SU-DHL-6 (cell line): Measurements from ENCODE around the gene RAP1GDS1.

Experiments used
- H2AFZ ChIP-seq: fragments of 200-600 bp; sonication (generic); 2 replicates; pipeline ENCODE4 v1.6.1; 2014; ENCODE audit warnings: low read depth, mild to moderate bottlenecking, moderate library complexity, mixed read lengths, antibody characterized with exemption, low read length; ENCODE audit not compliant: severe bottlenecking
- H3F3A ChIP-seq: fragments of 200-600 bp; shearing (Covaris generic); 2 replicates; pipeline ENCODE4 v1.6.0; 2016; ENCODE audit warnings: antibody characterized with exemption, mild to moderate bottlenecking; ENCODE audit not compliant: insufficient read depth
- H3K27ac ChIP-seq: fragments of 200-600 bp; sonication (generic); 2 replicates; pipeline ENCODE4 v1.5.1; 2016; ENCODE audit warnings: low read depth, mild to moderate bottlenecking, low read length, moderate library complexity, mixed read lengths
- H3K27me3 ChIP-seq: fragments of 200-600 bp; sonication (generic), shearing (Covaris generic); 2 replicates; pipeline ENCODE4 v1.6.0; 2014; ENCODE audit warnings: mild to moderate bottlenecking, low read length
- H3K36me3 ChIP-seq: fragments of 200-600 bp; sonication (generic); 2 replicates; pipeline ENCODE4 v1.6.1; 2014; ENCODE audit warnings: mild to moderate bottlenecking, low read length, mixed read lengths
- H3K4me2 ChIP-seq: fragments of 300-600, 200-600 bp; shearing (Covaris generic), sonication (generic); 2 replicates; pipeline ENCODE4 v1.6.0; 2014; ENCODE audit warnings: low read length, low read depth, mild to moderate bottlenecking; ENCODE audit not compliant: poor library complexity, severe bottlenecking
- H3K4me3 ChIP-seq: fragments of 200-600 bp; sonication (generic); 2 replicates; pipeline ENCODE4 v1.5.1; 2014; ENCODE audit warnings: antibody characterized with exemption, low read length, mild to moderate bottlenecking, mixed read lengths; ENCODE audit not compliant: insufficient read depth, poor library complexity, severe bottlenecking
- H3K79me2 ChIP-seq: fragments of 200-600 bp; sonication (generic); 2 replicates; pipeline ENCODE4 v1.6.1; 2014; ENCODE audit warnings: mild to moderate bottlenecking, low read length, moderate library complexity; ENCODE audit not compliant: insufficient read depth
- H3K9ac ChIP-seq: fragments of 200-600 bp; sonication (generic); 2 replicates; pipeline ENCODE4 v1.7.0; 2014; ENCODE audit warnings: mild to moderate bottlenecking, low read length
- H3K9me2 ChIP-seq: fragments of 200-600 bp; sonication (generic); replicated peaks from 2 replicates; pipeline ENCODE4 v1.6.1; 2014; ENCODE audit warnings: low read length; ENCODE audit not compliant: insufficient read depth
- H3K9me3 ChIP-seq: fragments of 200-600 bp; sonication (generic); 2 replicates; pipeline ENCODE4 v1.6.1; 2014; ENCODE audit warnings: low read length, mixed read lengths; ENCODE audit not compliant: insufficient read depth
- H4K20me1 ChIP-seq: fragments of 200-600 bp; sonication (generic); 2 replicates; pipeline ENCODE4 v1.6.1; 2014; ENCODE audit warnings: low read depth, mild to moderate bottlenecking, antibody characterized with exemption, low read length, moderate library complexity, mixed read lengths
- EZH2phosphoT487 ChIP-seq: fragments of 200-600 bp; sonication (generic), shearing (Covaris generic); conservative IDR thresholded peaks from 2 replicates; pipeline ENCODE4 v1.6.1; 2018; ENCODE audit warnings: mild to moderate bottlenecking, antibody characterized with exemption, low read length, moderate library complexity, mixed read lengths
- TF ChIP-seq, protein P1 (sequence below): fragments of 200-600 bp; sonication (generic); IDR thresholded peaks from one replicate; pipeline ENCODE4 v1.5.1; 2017; ENCODE audit warnings: antibody characterized with exemption, mild to moderate bottlenecking, low read length, moderate library complexity; ENCODE audit not compliant: insufficient read depth, poor library complexity, severe bottlenecking

The RAP1GDS1 gene

DNA sequence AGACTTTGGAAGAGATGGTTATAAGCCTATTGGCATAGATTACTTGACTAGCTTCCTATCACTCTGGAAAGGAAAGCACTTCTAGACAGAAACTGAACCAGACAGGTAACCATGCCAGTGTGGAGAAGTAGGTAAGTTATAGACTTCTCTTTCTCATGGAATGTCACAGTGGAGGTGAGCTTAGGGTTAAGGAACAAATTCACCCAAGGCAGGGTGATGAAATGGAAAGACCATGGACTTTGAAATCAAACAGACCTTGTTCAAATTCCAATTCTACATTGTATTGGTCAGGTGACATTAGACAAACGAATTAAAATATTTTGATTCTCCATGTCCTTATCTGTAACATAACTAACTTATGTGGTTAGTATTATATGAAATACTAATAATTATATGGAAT lies 7.7 kb upstream of the RAP1GDS1 start:
- Histone ChIP-seq H3K79me2 (no peaks in the 10 kb centered on the region), H3K9me2 (no peaks in the 10 kb centered on the region), H3K9me3 (no peaks in the 10 kb centered on the region), H3K36me3 (no peaks in the 10 kb centered on the region), H3K4me3 (no peak overlapping the region), H3F3A (no peaks in the 10 kb centered on the region), H4K20me1 (no peaks in the 10 kb centered on the region), H3K4me2 (no peak overlapping the region), H3K9ac (no peak overlapping the region), H2AFZ (no peak overlapping the region), H3K27me3 (no peaks in the 10 kb centered on the region), H3K27ac (no peak overlapping the region)
- TF ChIP-seq, protein P1, sequence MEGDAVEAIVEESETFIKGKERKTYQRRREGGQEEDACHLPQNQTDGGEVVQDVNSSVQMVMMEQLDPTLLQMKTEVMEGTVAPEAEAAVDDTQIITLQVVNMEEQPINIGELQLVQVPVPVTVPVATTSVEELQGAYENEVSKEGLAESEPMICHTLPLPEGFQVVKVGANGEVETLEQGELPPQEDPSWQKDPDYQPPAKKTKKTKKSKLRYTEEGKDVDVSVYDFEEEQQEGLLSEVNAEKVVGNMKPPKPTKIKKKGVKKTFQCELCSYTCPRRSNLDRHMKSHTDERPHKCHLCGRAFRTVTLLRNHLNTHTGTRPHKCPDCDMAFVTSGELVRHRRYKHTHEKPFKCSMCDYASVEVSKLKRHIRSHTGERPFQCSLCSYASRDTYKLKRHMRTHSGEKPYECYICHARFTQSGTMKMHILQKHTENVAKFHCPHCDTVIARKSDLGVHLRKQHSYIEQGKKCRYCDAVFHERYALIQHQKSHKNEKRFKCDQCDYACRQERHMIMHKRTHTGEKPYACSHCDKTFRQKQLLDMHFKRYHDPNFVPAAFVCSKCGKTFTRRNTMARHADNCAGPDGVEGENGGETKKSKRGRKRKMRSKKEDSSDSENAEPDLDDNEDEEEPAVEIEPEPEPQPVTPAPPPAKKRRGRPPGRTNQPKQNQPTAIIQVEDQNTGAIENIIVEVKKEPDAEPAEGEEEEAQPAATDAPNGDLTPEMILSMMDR, result no peak
- no peak for TF ChIP-seq EZH2phosphoT487

DNA sequence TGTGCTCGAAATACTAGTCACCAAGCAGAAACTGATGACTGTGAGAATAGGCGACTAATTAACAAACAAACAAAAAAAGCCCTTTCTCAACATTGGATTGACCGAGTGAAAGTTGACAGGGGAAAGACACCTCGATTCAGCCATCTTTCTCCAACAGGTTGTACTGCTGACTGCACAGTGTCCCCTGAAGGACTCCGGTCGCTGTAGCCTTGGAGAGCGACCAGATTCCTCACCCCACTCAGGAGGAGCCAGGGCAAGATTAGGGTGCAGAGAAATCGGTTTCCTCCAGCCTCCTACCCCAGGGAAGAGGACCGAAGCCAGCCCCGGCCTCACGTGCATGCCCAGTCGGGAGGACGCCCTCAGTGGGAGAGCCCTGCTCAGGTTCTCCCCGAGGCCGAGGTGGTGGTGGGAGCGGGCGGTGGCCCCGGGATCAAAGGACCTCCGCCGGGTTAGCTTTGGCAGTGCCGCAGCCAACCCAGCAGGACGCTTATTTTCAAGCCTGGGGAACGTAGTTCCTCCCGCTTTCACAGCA lies 1.1 kb upstream of the RAP1GDS1 start:
- Histone ChIP-seq H2AFZ (peak overlapping the region; percentile 90), H3K36me3 (no peaks in the 10 kb centered on the region), H3K27ac (no peak overlapping the region), H3F3A (0 out of 2 replicates have a peak, but pooled peaks cover 2% of the 10 kb centered on the region), H3K4me3 (peak overlapping the region; percentile 65), H3K9me3 (no peaks in the 10 kb centered on the region), H4K20me1 (no peaks in the 10 kb centered on the region), H3K4me2 (peak overlapping the region; percentile 68), H3K79me2 (peaks cover 30% of the 10 kb centered on the region), H3K27me3 (no peaks in the 10 kb centered on the region), H3K9me2 (no peaks in the 10 kb centered on the region), H3K9ac (peak overlapping the region; percentile 80)
- no peak for TF ChIP-seq EZH2phosphoT487
- TF ChIP-seq, protein P1, result no peak

DNA sequence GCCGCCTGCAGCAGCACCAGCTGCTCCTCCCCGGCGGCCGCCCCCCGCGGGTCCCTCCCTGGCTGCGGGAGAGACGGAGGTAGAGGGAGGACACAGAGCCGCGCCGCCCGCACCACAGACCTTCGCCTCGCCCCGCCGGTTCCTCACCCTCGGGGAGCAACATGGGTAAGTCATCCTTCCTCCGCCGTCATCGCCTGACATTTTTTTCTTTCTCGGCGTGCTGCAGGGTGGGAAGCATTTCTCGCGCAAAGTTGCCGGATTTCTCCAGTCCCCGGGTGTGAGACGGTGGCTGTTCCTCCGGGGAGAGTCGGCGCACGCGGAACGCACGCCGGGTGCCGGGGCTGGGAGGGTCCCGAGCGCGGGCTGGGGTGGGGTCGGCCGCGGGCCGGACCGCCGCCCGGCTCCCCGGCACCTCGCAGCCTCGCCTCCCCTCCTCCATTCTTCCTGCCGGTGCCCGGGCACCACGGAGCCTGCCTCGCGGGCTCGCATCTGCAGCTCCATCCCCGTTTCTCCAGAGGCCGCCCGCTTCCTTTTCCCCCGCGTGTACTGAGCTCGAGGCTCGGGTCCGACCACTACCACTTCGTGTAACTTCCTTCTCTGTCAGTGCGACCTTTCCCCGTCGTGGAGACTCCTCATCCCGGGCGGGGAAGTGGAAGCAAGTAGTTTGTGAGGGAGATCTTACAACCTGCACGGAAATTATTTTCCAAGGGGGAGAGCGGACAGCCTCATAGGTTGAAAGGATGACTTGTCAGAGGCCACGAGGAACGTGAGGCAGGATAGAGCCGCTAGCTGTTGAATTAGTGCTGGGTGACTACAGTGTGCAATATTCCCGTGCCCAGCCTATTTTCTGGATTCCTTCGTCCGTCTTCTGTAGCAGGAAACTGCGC lies 464 bp downstream of the RAP1GDS1 start:
- H3K27me3 ChIP-seq, result no peaks in the 10 kb centered on the region
- H3F3A ChIP-seq, result 0 out of 2 replicates have a peak, but pooled peaks cover 2% of the 10 kb centered on the region
- H3K9me2 ChIP-seq, result no peaks in the 10 kb centered on the region
- no peaks in the 10 kb centered on the region for H3K36me3 ChIP-seq
- H3K4me3 ChIP-seq, result peak overlapping the region; percentile 72
- peak overlapping the region; percentile 70 for H3K9ac ChIP-seq
- peak overlapping the region; percentile 74 for H2AFZ ChIP-seq
- TF ChIP-seq, protein P1, result no peak
- TF ChIP-seq EZH2phosphoT487, result no peak
- peak overlapping the region; percentile 75 for H3K4me2 ChIP-seq
- peaks cover 42% of the 10 kb centered on the region for H3K79me2 ChIP-seq
- H3K27ac ChIP-seq, result 0 out of 2 replicates have a peak overlapping the region, but pooled peaks have one; percentile 20
- H3K9me3 ChIP-seq, result no peaks in the 10 kb centered on the region
- H4K20me1 ChIP-seq, result no peaks in the 10 kb centered on the region
